GM19463 (cell line): ENCODE measurements around the gene HOTAIR.

Experiments used
- ATAC-seq: cut with Tn5 transposase; IDR thresholded peaks from one replicate; pipeline ENCODE4 v1.9.1; 2021; ENCODE audit warnings: mild to moderate bottlenecking, moderate library complexity; ENCODE audit not compliant: unreplicated experiment

The HOTAIR gene

GRCh38 chr12:54000116-54001114, 25.7 kb upstream of the HOTAIR start, which contains the start of gene HOXC9:
Gene HOXC9, plus strand, starts transcription at chr12:54000161. Its CDS starts 28 bp downstream, at chr12:54000189.
- no peak for ATAC-seq

- ATAC-seq, result no peak
Observed at GRCh38 chr12:53999559-54000115, 24.9 kb upstream of the HOTAIR start.

GRCh38 chr12:53998900-53999236, 24.1 kb upstream of the HOTAIR start:
- no peak for ATAC-seq

- ATAC-seq, result no peak
Observed at GRCh38 chr12:53998110-53998899, 23.6 kb upstream of the HOTAIR start.

GRCh38 chr12:53997204-53998109, 22.7 kb upstream of the HOTAIR start:
- ATAC-seq, result no peak

- no peak for ATAC-seq
Observed at GRCh38 chr12:53996240-53997203, 21.8 kb upstream of the HOTAIR start.

- no peak for ATAC-seq
Observed at GRCh38 chr12:53995378-53996239, 20.9 kb upstream of the HOTAIR start.

- no peak for ATAC-seq
Observed at GRCh38 chr12:53995002-53995377, 20.2 kb upstream of the HOTAIR start.

- no peak for ATAC-seq
Observed at GRCh38 chr12:53994264-53995001, 19.7 kb upstream of the HOTAIR start.

- no peak for ATAC-seq
Observed at GRCh38 chr12:53994009-53994263, 19.2 kb upstream of the HOTAIR start.

GRCh38 chr12:53993162-53994008, 18.6 kb upstream of the HOTAIR start:
- no peak for ATAC-seq

GRCh38 chr12:53992377-53992889, 17.7 kb upstream of the HOTAIR start:
- no peak for ATAC-seq

GRCh38 chr12:53991077-53991460, 16.3 kb upstream of the HOTAIR start:
- no peak for ATAC-seq

- no peak for ATAC-seq
Observed at GRCh38 chr12:53990311-53991076, 15.7 kb upstream of the HOTAIR start.

GRCh38 chr12:53989227-53990113, 14.7 kb upstream of the HOTAIR start:
- ATAC-seq, result peak; percentile 43
